ENCODE data around the gene CHN2. TPM values are rescaled to one million over a fixed set of nuclear protein-coding genes. Genes with fewer than 3 reads are reported as not detected.

CHN2 gene
- total RNA-seq, 2 donors from 2014 or later, result 0.59 TPM; not detected in 1

GRCh38 chr7:29418651-29419050, 224.1 kb downstream of the CHN2 start:
- Mint-ChIP-seq H3K27ac (no peak overlapping the region), H3K36me3 (no peaks in the 10 kb centered on the region), H3K9me3 (no peaks in the 10 kb centered on the region)
- no peak for DNase-seq (ENCODE audit: low spot score in 2 of 2)
- ATAC-seq, result no peak

- Mint-ChIP-seq H3K9me3 (no peaks in the 10 kb centered on the region), H3K27ac (no peak overlapping the region), H3K36me3 (no peaks in the 10 kb centered on the region)
- ATAC-seq (no peak), DNase-seq (ENCODE audit: low spot score in 2 of 2) (no peak)
Observed at GRCh38 chr7:29420011-29420410, 225.4 kb downstream of the CHN2 start.

- no peak for ATAC-seq
- H3K27ac Mint-ChIP-seq, result no peak overlapping the region
- no peaks in the 10 kb centered on the region for H3K36me3 Mint-ChIP-seq
- no peak for DNase-seq (ENCODE audit: low spot score in 2 of 2)
- no peaks in the 10 kb centered on the region for H3K9me3 Mint-ChIP-seq
Observed at GRCh38 chr7:29421010-29421956, 226.7 kb downstream of the CHN2 start.

GRCh38 chr7:29422829-29423228, 228.3 kb downstream of the CHN2 start:
- ATAC-seq (no peak), DNase-seq (ENCODE audit: low spot score in 2 of 2) (no peak)
- Mint-ChIP-seq H3K9me3 (no peaks in the 10 kb centered on the region), H3K36me3 (no peaks in the 10 kb centered on the region), H3K27ac (no peak overlapping the region)

- DNase-seq (ENCODE audit: low spot score in 2 of 2) (no peak), ATAC-seq (no peak)
- no peaks in the 10 kb centered on the region for H3K9me3 Mint-ChIP-seq
- no peak overlapping the region for H3K27ac Mint-ChIP-seq
- no peaks in the 10 kb centered on the region for H3K36me3 Mint-ChIP-seq
Observed at GRCh38 chr7:29424295-29424983, 229.9 kb downstream of the CHN2 start.

GRCh38 chr7:29424984-29425309, 230.4 kb downstream of the CHN2 start:
- DNase-seq (ENCODE audit: low spot score in 2 of 2), result no peak
- H3K27ac Mint-ChIP-seq, result no peak overlapping the region
- ATAC-seq, result no peak
- no peaks in the 10 kb centered on the region for H3K9me3 Mint-ChIP-seq
- no peaks in the 10 kb centered on the region for H3K36me3 Mint-ChIP-seq

- no peak for DNase-seq (ENCODE audit: low spot score in 2 of 2)
- Mint-ChIP-seq H3K27ac (no peak overlapping the region), H3K9me3 (no peaks in the 10 kb centered on the region), H3K36me3 (no peaks in the 10 kb centered on the region)
- no peak for ATAC-seq
Observed at GRCh38 chr7:29426587-29426986, 232.0 kb downstream of the CHN2 start.

- DNase-seq (ENCODE audit: low spot score in 2 of 2), result no peak
- Mint-ChIP-seq H3K9me3 (no peaks in the 10 kb centered on the region), H3K36me3 (no peaks in the 10 kb centered on the region), H3K27ac (no peak overlapping the region)
- no peak for ATAC-seq
Observed at GRCh38 chr7:29429401-29429800, 234.8 kb downstream of the CHN2 start.

- H3K36me3 Mint-ChIP-seq, result no peaks in the 10 kb centered on the region
- H3K27ac Mint-ChIP-seq, result no peak overlapping the region
- no peaks in the 10 kb centered on the region for H3K9me3 Mint-ChIP-seq
- ATAC-seq (no peak), DNase-seq (ENCODE audit: low spot score in 2 of 2) (no peak)
Observed at GRCh38 chr7:29430279-29430949, 235.8 kb downstream of the CHN2 start.

- Mint-ChIP-seq H3K36me3 (no peaks in the 10 kb centered on the region), H3K9me3 (no peaks in the 10 kb centered on the region), H3K27ac (no peak overlapping the region)
- ATAC-seq, result no peak
- DNase-seq (ENCODE audit: low spot score in 2 of 2), result no peak
Observed at GRCh38 chr7:29431686-29432085, 237.1 kb downstream of the CHN2 start.

GRCh38 chr7:29432721-29433120, 238.1 kb downstream of the CHN2 start:
- Mint-ChIP-seq H3K9me3 (no peaks in the 10 kb centered on the region), H3K27ac (no peak overlapping the region), H3K36me3 (no peaks in the 10 kb centered on the region)
- ATAC-seq, result no peak
- DNase-seq (ENCODE audit: low spot score in 2 of 2), result no peak

- no peak for ATAC-seq
- Mint-ChIP-seq H3K36me3 (no peaks in the 10 kb centered on the region), H3K9me3 (no peaks in the 10 kb centered on the region), H3K27ac (no peak overlapping the region)
- DNase-seq (ENCODE audit: low spot score in 2 of 2), result no peak
Observed at GRCh38 chr7:29434380-29434768, 239.8 kb downstream of the CHN2 start.

- DNase-seq (ENCODE audit: low spot score in 2 of 2) (no peak), ATAC-seq (no peak)
- Mint-ChIP-seq H3K27ac (no peak overlapping the region), H3K36me3 (no peaks in the 10 kb centered on the region), H3K9me3 (no peaks in the 10 kb centered on the region)
Observed at GRCh38 chr7:29435167-29435566, 240.6 kb downstream of the CHN2 start.

- H3K9me3 Mint-ChIP-seq, result no peaks in the 10 kb centered on the region
- H3K36me3 Mint-ChIP-seq, result no peaks in the 10 kb centered on the region
- no peak for ATAC-seq
- DNase-seq (ENCODE audit: low spot score in 2 of 2), result no peak
- no peak overlapping the region for H3K27ac Mint-ChIP-seq
Observed at GRCh38 chr7:29435902-29436301, 241.3 kb downstream of the CHN2 start.

- DNase-seq (ENCODE audit: low spot score in 2 of 2), result no peak
- ATAC-seq, result no peak
- Mint-ChIP-seq H3K36me3 (no peaks in the 10 kb centered on the region), H3K27ac (no peak overlapping the region), H3K9me3 (no peaks in the 10 kb centered on the region)
Observed at GRCh38 chr7:29442146-29442545, 247.6 kb downstream of the CHN2 start.

GRCh38 chr7:29443552-29443951, 249.0 kb downstream of the CHN2 start:
- H3K36me3 Mint-ChIP-seq, result no peaks in the 10 kb centered on the region
- DNase-seq (ENCODE audit: low spot score in 2 of 2) (no peak), ATAC-seq (no peak)
- H3K27ac Mint-ChIP-seq, result no peak overlapping the region
- H3K9me3 Mint-ChIP-seq, result no peaks in the 10 kb centered on the region

GRCh38 chr7:29444267-29444666, 249.7 kb downstream of the CHN2 start:
- H3K27ac Mint-ChIP-seq, result no peak overlapping the region
- ATAC-seq (no peak), DNase-seq (ENCODE audit: low spot score in 2 of 2) (no peak)
- no peaks in the 10 kb centered on the region for H3K36me3 Mint-ChIP-seq
- no peaks in the 10 kb centered on the region for H3K9me3 Mint-ChIP-seq
